ENCODE data around the gene GCLM. TPM values are rescaled to one million over a fixed set of nuclear protein-coding genes. Genes with fewer than 3 reads are reported as not detected.
"Not testable (repeated sequence)": the region's sequence is repeated elsewhere in the genome, so short reads cannot be mapped to it uniquely, and the experiment has no call there.

The GCLM gene
- total RNA-seq, 1 experiment from 2014 or later: 34.4 TPM

GRCh38 chr1:93955765-93956164, 46.5 kb upstream of the GCLM start:
- H3K4me3 ChIP-seq (ENCODE audit: low read depth, low read length, poor library complexity, severe bottlenecking): no peak overlapping the region
- no TSS peak for BruUV-seq (replicated peaks)
- H3K27ac ChIP-seq (ENCODE audit: low read depth, low read length, poor library complexity, severe bottlenecking): no peak overlapping the region
- H3K9me3 ChIP-seq (ENCODE audit: low read depth, low read length, poor library complexity, severe bottlenecking): peaks cover 14% of the 10 kb centered on the region
- ChIA-PET POLR2A (ENCODE audit: low non-redundant PET) (no interaction called here), CTCF (no interaction called here)
- DNase-seq (ENCODE audit: low spot score): no peak
- H3K27me3 ChIP-seq (replicated peaks; ENCODE audit: insufficient read depth, low read depth, low read length, poor library complexity): no peaks in the 10 kb centered on the region
- no peak for TF ChIP-seq EZH2 (IDR thresholded peaks at IDR 0.05; ENCODE audit: borderline replicate concordance, low read depth, low read length, poor library complexity, severe bottlenecking)
- no peak for TF ChIP-seq CTCF (conservative IDR thresholded peaks at IDR 0.05; ENCODE audit: low read depth, low read length)
- H3K36me3 ChIP-seq (ENCODE audit: insufficient read depth, low read length, poor library complexity, severe bottlenecking): no peaks in the 10 kb centered on the region
- H3K4me1 ChIP-seq (ENCODE audit: insufficient read depth, low read length, poor library complexity, severe bottlenecking): no peaks in the 10 kb centered on the region
- intact Hi-C loops (cut with micrococcal nuclease; ENCODE audit: unreplicated experiment): no loop called here

- DNase-seq (ENCODE audit: low spot score); H3K27me3 ChIP-seq (replicated peaks; ENCODE audit: insufficient read depth, low read depth, low read length, poor library complexity); H3K4me3 ChIP-seq (ENCODE audit: low read depth, low read length, poor library complexity, severe bottlenecking); CTCF ChIA-PET; H3K9me3 ChIP-seq (ENCODE audit: low read depth, low read length, poor library complexity, severe bottlenecking); BruUV-seq (replicated peaks); POLR2A ChIA-PET (ENCODE audit: low non-redundant PET); intact Hi-C loops (cut with micrococcal nuclease; ENCODE audit: unreplicated experiment); H3K27ac ChIP-seq (ENCODE audit: low read depth, low read length, poor library complexity, severe bottlenecking); H3K36me3 ChIP-seq (ENCODE audit: insufficient read depth, low read length, poor library complexity, severe bottlenecking); H3K4me1 ChIP-seq (ENCODE audit: insufficient read depth, low read length, poor library complexity, severe bottlenecking): not testable (repeated sequence)
These were observed 37.9 kb upstream of the GCLM start for GRCh38 chr1:93947002-93947686.

- Histone ChIP-seq H3K27ac (ENCODE audit: low read depth, low read length, poor library complexity, severe bottlenecking) (no peak overlapping the region), H3K4me3 (ENCODE audit: low read depth, low read length, poor library complexity, severe bottlenecking) (no peak overlapping the region), H3K9me3 (ENCODE audit: low read depth, low read length, poor library complexity, severe bottlenecking) (peaks cover 4% of the 10 kb centered on the region), H3K36me3 (ENCODE audit: insufficient read depth, low read length, poor library complexity, severe bottlenecking) (no peaks in the 10 kb centered on the region), H3K27me3 (replicated peaks; ENCODE audit: insufficient read depth, low read depth, low read length, poor library complexity) (no peaks in the 10 kb centered on the region), H3K4me1 (ENCODE audit: insufficient read depth, low read length, poor library complexity, severe bottlenecking) (no peaks in the 10 kb centered on the region)
- intact Hi-C loops (cut with micrococcal nuclease; ENCODE audit: unreplicated experiment): no loop called here
- no TSS peak for BruUV-seq (replicated peaks)
- no peak for DNase-seq (ENCODE audit: low spot score)
- TF ChIP-seq EZH2 (IDR thresholded peaks at IDR 0.05; ENCODE audit: borderline replicate concordance, low read depth, low read length, poor library complexity, severe bottlenecking) (no peak), CTCF (conservative IDR thresholded peaks at IDR 0.05; ENCODE audit: low read depth, low read length) (no peak)
- POLR2A ChIA-PET (ENCODE audit: low non-redundant PET): no interaction called here
- CTCF ChIA-PET: no interaction called here
These were observed 29.4 kb upstream of the GCLM start for GRCh38 chr1:93938461-93939145.

GRCh38 chr1:93937997-93938396, 28.8 kb upstream of the GCLM start:
- no peaks in the 10 kb centered on the region for H3K27me3 ChIP-seq (replicated peaks; ENCODE audit: insufficient read depth, low read depth, low read length, poor library complexity)
- H3K27ac ChIP-seq (ENCODE audit: low read depth, low read length, poor library complexity, severe bottlenecking): no peak overlapping the region
- H3K36me3 ChIP-seq (ENCODE audit: insufficient read depth, low read length, poor library complexity, severe bottlenecking): no peaks in the 10 kb centered on the region
- H3K4me1 ChIP-seq (ENCODE audit: insufficient read depth, low read length, poor library complexity, severe bottlenecking): no peaks in the 10 kb centered on the region
- BruUV-seq (replicated peaks): no TSS peak
- peaks cover 4% of the 10 kb centered on the region for H3K9me3 ChIP-seq (ENCODE audit: low read depth, low read length, poor library complexity, severe bottlenecking)
- H3K4me3 ChIP-seq (ENCODE audit: low read depth, low read length, poor library complexity, severe bottlenecking): no peak overlapping the region
- no peak for DNase-seq (ENCODE audit: low spot score)
- POLR2A ChIA-PET (ENCODE audit: low non-redundant PET): no interaction called here
- CTCF ChIA-PET: no interaction called here
- TF ChIP-seq CTCF (conservative IDR thresholded peaks at IDR 0.05; ENCODE audit: low read depth, low read length) (no peak), EZH2 (IDR thresholded peaks at IDR 0.05; ENCODE audit: borderline replicate concordance, low read depth, low read length, poor library complexity, severe bottlenecking) (no peak)
- intact Hi-C loops (cut with micrococcal nuclease; ENCODE audit: unreplicated experiment): no loop called here
